Measurements from ENCODE around the gene COL4A6.

The COL4A6 gene

GRCh38 chrX:108203540-108203939 lies 234.7 kb downstream of the COL4A6 start:
- H3K4me1 ChIP-seq (ENCODE audit: control insufficient read depth, insufficient read depth, low read length), result peaks cover 10% of the 10 kb centered on the region
- no peak overlapping the region for H3K4me3 ChIP-seq (ENCODE audit: low read length)
- no peak for DNase-seq (ENCODE audit: low read depth)
- peaks cover 24% of the 10 kb centered on the region for H3K27me3 ChIP-seq (replicated peaks; ENCODE audit: control insufficient read depth, insufficient read depth, low read length)
- H3K9ac ChIP-seq (ENCODE audit: low read length), result no peak overlapping the region
- no peaks in the 10 kb centered on the region for H3K9me3 ChIP-seq (ENCODE audit: control insufficient read depth, low read length)
- H3K36me3 ChIP-seq (ENCODE audit: control insufficient read depth, insufficient read depth, low read length, severe bottlenecking), result no peaks in the 10 kb centered on the region

GRCh38 chrX:108199691-108200090 lies 238.5 kb downstream of the COL4A6 start:
- no peaks in the 10 kb centered on the region for H3K9me3 ChIP-seq (ENCODE audit: control insufficient read depth, low read length)
- peak overlapping the region; percentile 45 for H3K4me3 ChIP-seq (ENCODE audit: low read length)
- H3K4me1 ChIP-seq (ENCODE audit: control insufficient read depth, insufficient read depth, low read length), result peaks cover 20% of the 10 kb centered on the region
- DNase-seq (ENCODE audit: low read depth), result peak; percentile 69
- peaks cover 26% of the 10 kb centered on the region for H3K27me3 ChIP-seq (replicated peaks; ENCODE audit: control insufficient read depth, insufficient read depth, low read length)
- H3K36me3 ChIP-seq (ENCODE audit: control insufficient read depth, insufficient read depth, low read length, severe bottlenecking), result no peaks in the 10 kb centered on the region
- peak overlapping the region; percentile 77 for H3K9ac ChIP-seq (ENCODE audit: low read length)

DNA sequence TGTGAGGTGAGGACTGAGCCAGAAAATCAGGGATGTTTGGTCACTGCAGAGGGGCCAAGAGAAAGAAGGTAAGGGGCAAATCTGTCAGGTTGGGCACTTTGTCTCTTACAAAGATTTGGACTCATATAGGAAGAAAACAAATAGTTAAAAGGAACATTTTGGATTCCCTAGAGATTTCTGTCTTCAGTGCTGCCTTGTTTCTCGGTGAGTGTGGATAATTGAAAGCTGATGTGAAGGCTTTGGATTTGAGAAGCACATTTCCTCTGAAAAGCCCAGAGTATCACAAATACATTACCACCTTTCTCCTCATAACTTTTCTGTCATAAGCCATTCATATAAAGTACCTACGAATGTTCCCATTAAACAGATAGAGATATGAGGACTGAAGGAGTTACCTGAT lies 239.2 kb downstream of the COL4A6 start:
- no peaks in the 10 kb centered on the region for H3K9me3 ChIP-seq (ENCODE audit: control insufficient read depth, low read length)
- H3K9ac ChIP-seq (ENCODE audit: low read length), result peak overlapping the region; percentile 77
- no peak for DNase-seq (ENCODE audit: low read depth)
- H3K4me1 ChIP-seq (ENCODE audit: control insufficient read depth, insufficient read depth, low read length), result peaks cover 20% of the 10 kb centered on the region
- peak overlapping the region; percentile 45 for H3K4me3 ChIP-seq (ENCODE audit: low read length)
- no peaks in the 10 kb centered on the region for H3K36me3 ChIP-seq (ENCODE audit: control insufficient read depth, insufficient read depth, low read length, severe bottlenecking)
- H3K27me3 ChIP-seq (replicated peaks; ENCODE audit: control insufficient read depth, insufficient read depth, low read length), result peaks cover 22% of the 10 kb centered on the region

DNA sequence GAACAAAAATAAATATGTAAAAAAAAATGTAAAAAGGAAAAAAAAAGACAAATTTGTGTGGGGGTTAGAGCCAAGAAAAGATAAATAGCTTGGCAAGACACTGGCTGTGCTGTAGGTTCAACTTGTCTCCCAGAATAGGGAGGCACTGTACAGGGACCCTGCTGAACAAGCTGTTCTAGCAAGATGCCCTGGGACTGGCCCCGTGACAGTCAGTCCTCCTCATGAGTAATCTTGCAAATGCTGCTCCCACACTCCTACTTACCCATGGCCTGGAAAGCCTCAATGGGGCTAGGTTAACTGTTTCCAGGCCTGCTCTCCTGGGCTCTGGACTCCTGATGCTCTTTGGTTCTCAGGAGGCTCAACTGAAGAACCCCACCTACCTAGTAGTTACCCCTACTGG lies 239.8 kb downstream of the COL4A6 start:
- Histone ChIP-seq H3K4me1 (ENCODE audit: control insufficient read depth, insufficient read depth, low read length) (peaks cover 20% of the 10 kb centered on the region), H3K4me3 (ENCODE audit: low read length) (peak overlapping the region; percentile 45), H3K9ac (ENCODE audit: low read length) (peak overlapping the region; percentile 77), H3K9me3 (ENCODE audit: control insufficient read depth, low read length) (no peaks in the 10 kb centered on the region), H3K36me3 (ENCODE audit: control insufficient read depth, insufficient read depth, low read length, severe bottlenecking) (no peaks in the 10 kb centered on the region), H3K27me3 (replicated peaks; ENCODE audit: control insufficient read depth, insufficient read depth, low read length) (peaks cover 18% of the 10 kb centered on the region)
- peak; percentile 57 for DNase-seq (ENCODE audit: low read depth)

DNA sequence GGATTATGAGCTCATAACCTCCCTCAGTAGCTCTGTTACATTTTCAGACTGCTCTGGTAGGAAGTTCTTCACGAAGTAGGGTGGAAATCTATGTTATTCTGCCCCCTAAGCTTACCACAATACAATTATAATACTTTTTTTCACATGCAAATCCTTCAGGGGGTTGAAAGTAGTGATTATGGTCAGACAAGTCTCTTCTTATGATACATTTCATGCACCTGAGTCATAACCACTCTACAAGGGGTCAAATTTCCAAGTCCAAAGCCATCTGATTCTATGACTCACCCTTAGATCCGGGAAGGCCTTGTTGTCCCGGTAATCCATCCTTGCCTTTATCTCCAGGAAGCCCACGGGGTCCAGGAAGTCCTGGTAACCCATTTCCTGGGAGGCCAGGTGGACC lies 251.4 kb downstream of the COL4A6 start:
- no peaks in the 10 kb centered on the region for H3K36me3 ChIP-seq (ENCODE audit: control insufficient read depth, insufficient read depth, low read length, severe bottlenecking)
- peaks cover 4% of the 10 kb centered on the region for H3K4me1 ChIP-seq (ENCODE audit: control insufficient read depth, insufficient read depth, low read length)
- H3K27me3 ChIP-seq (replicated peaks; ENCODE audit: control insufficient read depth, insufficient read depth, low read length), result peaks cover 53% of the 10 kb centered on the region
- H3K9ac ChIP-seq (ENCODE audit: low read length), result no peak overlapping the region
- no peak overlapping the region for H3K4me3 ChIP-seq (ENCODE audit: low read length)
- peaks cover 9% of the 10 kb centered on the region for H3K9me3 ChIP-seq (ENCODE audit: control insufficient read depth, low read length)
- peak; percentile 22 for DNase-seq (ENCODE audit: low read depth)

- H3K4me3 ChIP-seq (ENCODE audit: low read length), result no peak overlapping the region
- H3K9me3 ChIP-seq (ENCODE audit: control insufficient read depth, low read length), result no peaks in the 10 kb centered on the region
- H3K4me1 ChIP-seq (ENCODE audit: control insufficient read depth, insufficient read depth, low read length), result no peaks in the 10 kb centered on the region
- H3K27me3 ChIP-seq (replicated peaks; ENCODE audit: control insufficient read depth, insufficient read depth, low read length), result peaks cover 62% of the 10 kb centered on the region
- no peak overlapping the region for H3K9ac ChIP-seq (ENCODE audit: low read length)
- no peaks in the 10 kb centered on the region for H3K36me3 ChIP-seq (ENCODE audit: control insufficient read depth, insufficient read depth, low read length, severe bottlenecking)
- no peak for DNase-seq (ENCODE audit: low read depth)
Measured at GRCh38 chrX:108178143-108178498, 260.1 kb downstream of the COL4A6 start.

DNA sequence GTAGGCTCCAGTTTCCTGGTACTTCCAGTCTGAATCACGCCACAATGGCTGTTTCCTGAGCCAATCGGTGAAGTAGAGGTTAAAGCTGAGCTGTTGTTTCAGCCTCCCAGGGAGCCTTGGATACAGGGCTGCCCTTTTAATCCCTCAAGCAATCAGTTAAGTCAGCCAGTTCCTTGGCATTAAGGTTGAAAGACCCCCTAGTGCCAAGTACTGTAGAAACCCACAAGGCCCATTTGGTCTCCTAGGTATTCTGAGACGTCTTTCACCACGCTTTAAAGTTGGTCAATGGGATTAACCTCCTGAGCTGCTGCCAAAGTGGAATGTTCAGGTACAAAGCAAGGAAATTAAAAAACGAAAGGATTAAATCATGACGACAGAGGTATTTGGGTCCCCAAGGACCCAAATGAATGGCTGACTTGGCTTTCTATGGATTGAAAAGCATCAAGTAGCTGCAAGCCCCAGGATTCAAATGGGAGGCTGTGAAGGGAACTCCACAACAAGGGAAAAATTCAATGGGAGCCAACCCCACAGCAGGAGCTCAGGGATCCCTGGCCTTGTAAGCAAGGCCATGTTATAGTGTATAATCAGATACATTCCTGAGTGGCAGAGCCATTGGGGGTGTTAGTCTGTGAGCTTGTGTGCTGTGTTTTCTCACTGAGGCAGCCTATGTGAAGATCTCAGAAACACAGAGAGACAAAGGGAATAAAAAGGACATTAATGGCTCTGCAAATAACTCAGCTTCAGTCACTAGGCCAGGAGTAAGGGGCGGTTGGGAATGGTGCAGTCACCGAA lies 260.7 kb downstream of the COL4A6 start:
- DNase-seq (ENCODE audit: low read depth), result no peak
- no peaks in the 10 kb centered on the region for H3K4me1 ChIP-seq (ENCODE audit: control insufficient read depth, insufficient read depth, low read length)
- H3K4me3 ChIP-seq (ENCODE audit: low read length), result no peak overlapping the region
- no peaks in the 10 kb centered on the region for H3K36me3 ChIP-seq (ENCODE audit: control insufficient read depth, insufficient read depth, low read length, severe bottlenecking)
- peaks cover 62% of the 10 kb centered on the region for H3K27me3 ChIP-seq (replicated peaks; ENCODE audit: control insufficient read depth, insufficient read depth, low read length)
- H3K9ac ChIP-seq (ENCODE audit: low read length), result no peak overlapping the region
- H3K9me3 ChIP-seq (ENCODE audit: control insufficient read depth, low read length), result no peaks in the 10 kb centered on the region

DNA sequence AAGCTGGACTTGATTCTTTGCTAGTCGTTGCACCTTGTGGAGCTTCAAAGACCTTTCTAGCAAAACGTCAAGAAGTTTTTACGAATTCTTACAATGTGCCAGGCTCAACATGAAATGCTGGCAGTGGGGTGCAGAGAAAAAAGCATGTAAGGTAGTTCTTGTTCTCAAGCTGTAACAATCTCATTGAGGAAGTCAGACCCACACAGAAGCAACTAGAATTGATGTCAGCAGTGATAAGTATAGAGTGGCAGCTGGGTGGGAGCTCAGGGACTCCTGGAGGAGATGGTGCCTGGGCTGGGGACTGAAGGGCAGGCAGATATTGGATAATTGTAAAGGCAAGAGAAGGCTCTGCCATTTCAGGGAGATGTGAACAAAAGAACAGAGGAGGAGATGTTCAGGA lies 264.3 kb downstream of the COL4A6 start:
- Histone ChIP-seq H3K4me3 (ENCODE audit: low read length) (no peak overlapping the region), H3K9me3 (ENCODE audit: control insufficient read depth, low read length) (peaks cover 8% of the 10 kb centered on the region), H3K36me3 (ENCODE audit: control insufficient read depth, insufficient read depth, low read length, severe bottlenecking) (no peaks in the 10 kb centered on the region), H3K27me3 (replicated peaks; ENCODE audit: control insufficient read depth, insufficient read depth, low read length) (peaks cover 34% of the 10 kb centered on the region), H3K4me1 (ENCODE audit: control insufficient read depth, insufficient read depth, low read length) (peaks cover 8% of the 10 kb centered on the region), H3K9ac (ENCODE audit: low read length) (no peak overlapping the region)
- no peak for DNase-seq (ENCODE audit: low read depth)

DNA sequence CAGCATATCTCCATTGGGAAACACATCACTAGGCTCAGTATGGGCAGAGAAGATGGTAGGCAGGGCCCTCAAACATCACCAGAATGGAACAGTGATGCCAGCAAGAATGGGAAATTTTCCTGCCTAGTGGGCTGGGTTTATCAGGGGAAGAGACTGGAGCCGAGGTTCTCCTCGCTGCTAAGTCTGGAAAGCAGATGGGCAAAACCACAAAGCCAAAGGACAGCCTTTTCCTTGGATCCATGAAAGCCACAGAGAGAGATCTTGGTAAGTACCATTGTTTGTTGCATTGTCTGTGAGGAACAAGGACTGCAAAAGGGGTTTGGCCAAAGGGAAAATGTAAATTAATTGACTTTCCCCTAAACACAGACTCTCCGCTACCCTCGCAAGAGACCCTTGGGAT lies 266.6 kb downstream of the COL4A6 start:
- Histone ChIP-seq H3K9ac (ENCODE audit: low read length) (no peak overlapping the region), H3K36me3 (ENCODE audit: control insufficient read depth, insufficient read depth, low read length, severe bottlenecking) (no peaks in the 10 kb centered on the region), H3K27me3 (replicated peaks; ENCODE audit: control insufficient read depth, insufficient read depth, low read length) (peaks cover 30% of the 10 kb centered on the region), H3K9me3 (ENCODE audit: control insufficient read depth, low read length) (peaks cover 8% of the 10 kb centered on the region), H3K4me3 (ENCODE audit: low read length) (no peak overlapping the region), H3K4me1 (ENCODE audit: control insufficient read depth, insufficient read depth, low read length) (peaks cover 19% of the 10 kb centered on the region)
- no peak for DNase-seq (ENCODE audit: low read depth)

DNA sequence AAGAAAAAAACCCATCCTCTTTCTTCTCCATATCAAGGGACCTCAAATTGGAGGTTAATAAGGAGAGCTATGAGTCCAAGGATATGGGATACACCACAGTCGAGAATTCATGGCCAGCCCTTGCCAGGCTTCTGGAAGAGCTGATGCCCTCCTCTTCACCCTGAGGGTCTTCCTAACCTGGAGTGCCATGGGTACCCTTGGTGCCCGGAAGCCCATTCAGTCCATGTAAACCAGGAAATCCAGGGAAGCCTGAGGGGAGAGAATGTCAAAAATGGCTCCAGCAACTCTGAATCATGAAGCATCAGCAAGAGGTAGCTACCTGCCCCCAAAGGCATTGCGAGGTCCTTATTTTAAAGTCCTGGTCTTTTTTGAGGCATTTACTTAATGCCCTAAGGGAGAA lies 268.5 kb downstream of the COL4A6 start:
- Histone ChIP-seq H3K4me3 (ENCODE audit: low read length) (no peak overlapping the region), H3K4me1 (ENCODE audit: control insufficient read depth, insufficient read depth, low read length) (peaks cover 35% of the 10 kb centered on the region), H3K9me3 (ENCODE audit: control insufficient read depth, low read length) (peaks cover 8% of the 10 kb centered on the region), H3K36me3 (ENCODE audit: control insufficient read depth, insufficient read depth, low read length, severe bottlenecking) (no peaks in the 10 kb centered on the region), H3K27me3 (replicated peaks; ENCODE audit: control insufficient read depth, insufficient read depth, low read length) (peaks cover 23% of the 10 kb centered on the region), H3K9ac (ENCODE audit: low read length) (no peak overlapping the region)
- DNase-seq (ENCODE audit: low read depth), result no peak

DNA sequence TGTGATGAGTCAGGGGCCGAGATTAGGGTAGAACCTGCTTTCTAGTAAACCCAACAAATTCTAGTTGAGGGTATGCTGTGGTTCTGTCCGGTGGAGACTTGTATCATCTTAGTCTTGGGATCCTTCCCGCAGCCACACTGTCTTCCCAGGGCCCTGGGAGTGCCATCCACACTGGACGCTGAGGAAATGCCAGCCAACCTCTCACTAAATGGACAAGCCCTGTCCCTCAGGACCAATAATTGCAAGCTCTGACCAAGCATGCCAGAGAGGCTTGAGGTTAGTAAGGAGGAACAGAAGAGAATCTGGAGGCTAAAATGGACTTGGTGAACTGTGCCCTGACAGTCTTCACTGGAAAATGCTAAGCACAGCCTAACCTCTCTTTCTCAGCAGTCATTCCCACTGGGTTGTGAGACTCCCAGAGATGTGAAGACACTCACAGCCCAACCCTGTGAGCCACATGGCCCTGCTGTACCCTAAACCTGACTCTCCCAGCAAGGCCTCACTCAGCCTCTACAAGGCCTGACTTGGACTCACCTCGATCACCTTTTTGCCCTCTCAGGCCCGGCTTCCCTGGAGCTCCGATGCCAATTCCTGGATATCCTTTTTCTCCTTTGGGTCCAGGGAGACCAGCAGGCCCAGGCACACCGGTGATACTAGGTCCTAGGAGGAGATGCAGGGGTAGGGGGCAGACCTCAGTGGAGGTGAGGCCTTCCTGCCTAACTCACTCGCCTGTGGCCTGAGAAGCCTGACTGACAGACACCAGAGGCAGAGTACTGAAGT lies 269.1 kb downstream of the COL4A6 start:
- H3K9me3 ChIP-seq (ENCODE audit: control insufficient read depth, low read length), result peaks cover 8% of the 10 kb centered on the region
- H3K36me3 ChIP-seq (ENCODE audit: control insufficient read depth, insufficient read depth, low read length, severe bottlenecking), result no peaks in the 10 kb centered on the region
- H3K4me1 ChIP-seq (ENCODE audit: control insufficient read depth, insufficient read depth, low read length), result peaks cover 35% of the 10 kb centered on the region
- H3K27me3 ChIP-seq (replicated peaks; ENCODE audit: control insufficient read depth, insufficient read depth, low read length), result peaks cover 17% of the 10 kb centered on the region
- H3K9ac ChIP-seq (ENCODE audit: low read length), result no peak overlapping the region
- no peak overlapping the region for H3K4me3 ChIP-seq (ENCODE audit: low read length)
- DNase-seq (ENCODE audit: low read depth), result no peak
